ENCODE measurements around the gene GRB10. TPM values are rescaled to one million over a fixed set of nuclear protein-coding genes. Genes with fewer than 3 reads are reported as not detected.

GRB10 gene
- total RNA-seq, 1 donor from 2014 or later = 131 TPM

- DNase-seq (ENCODE audit: extremely low read depth, low read depth, low spot score) = no peak
These were observed 107.5 kb downstream of the GRB10 start for GRCh38 chr7:50674896-50675835.

- no peak for DNase-seq (ENCODE audit: extremely low read depth, low read depth, low spot score)
These were observed 108.4 kb downstream of the GRB10 start for GRCh38 chr7:50674299-50674698.

GRCh38 chr7:50673096-50673495, 109.6 kb downstream of the GRB10 start:
- DNase-seq (ENCODE audit: extremely low read depth, low read depth, low spot score) = no peak

GRCh38 chr7:50672045-50672444, 110.7 kb downstream of the GRB10 start:
- DNase-seq (ENCODE audit: extremely low read depth, low read depth, low spot score) = no peak

GRCh38 chr7:50671386-50671785, 111.3 kb downstream of the GRB10 start:
- DNase-seq (ENCODE audit: extremely low read depth, low read depth, low spot score) = no peak

GRCh38 chr7:50669890-50670289, 112.8 kb downstream of the GRB10 start:
- DNase-seq (ENCODE audit: extremely low read depth, low read depth, low spot score) = no peak

- no peak for DNase-seq (ENCODE audit: extremely low read depth, low read depth, low spot score)
These were observed 114.9 kb downstream of the GRB10 start for GRCh38 chr7:50667789-50668226.

GRCh38 chr7:50667338-50667737, 115.4 kb downstream of the GRB10 start:
- DNase-seq (ENCODE audit: extremely low read depth, low read depth, low spot score) = no peak

GRCh38 chr7:50666124-50666496, 116.6 kb downstream of the GRB10 start:
- DNase-seq (ENCODE audit: extremely low read depth, low read depth, low spot score) = no peak

- DNase-seq (ENCODE audit: extremely low read depth, low read depth, low spot score) = no peak
These were observed 117.1 kb downstream of the GRB10 start for GRCh38 chr7:50665403-50666123.

GRCh38 chr7:50664937-50665336, 117.8 kb downstream of the GRB10 start:
- no peak for DNase-seq (ENCODE audit: extremely low read depth, low read depth, low spot score)

GRCh38 chr7:50664461-50664922, 118.2 kb downstream of the GRB10 start:
- no peak for DNase-seq (ENCODE audit: extremely low read depth, low read depth, low spot score)

- no peak for DNase-seq (ENCODE audit: extremely low read depth, low read depth, low spot score)
These were observed 119.1 kb downstream of the GRB10 start for GRCh38 chr7:50663396-50664102.

GRCh38 chr7:50662996-50663395, 119.7 kb downstream of the GRB10 start:
- no peak for DNase-seq (ENCODE audit: extremely low read depth, low read depth, low spot score)

- no peak for DNase-seq (ENCODE audit: extremely low read depth, low read depth, low spot score)
These were observed 120.5 kb downstream of the GRB10 start for GRCh38 chr7:50662041-50662694.

GRCh38 chr7:50661345-50662040, 121.2 kb downstream of the GRB10 start:
- DNase-seq (ENCODE audit: extremely low read depth, low read depth, low spot score) = no peak

GRCh38 chr7:50660830-50661175, 121.9 kb downstream of the GRB10 start:
- DNase-seq (ENCODE audit: extremely low read depth, low read depth, low spot score) = no peak

- DNase-seq (ENCODE audit: extremely low read depth, low read depth, low spot score) = no peak
These were observed 122.5 kb downstream of the GRB10 start for GRCh38 chr7:50660040-50660829.

GRCh38 chr7:50659329-50659965, 123.2 kb downstream of the GRB10 start:
- DNase-seq (ENCODE audit: extremely low read depth, low read depth, low spot score) = no peak
